ENCODE data around the gene KRT23.

DNA sequence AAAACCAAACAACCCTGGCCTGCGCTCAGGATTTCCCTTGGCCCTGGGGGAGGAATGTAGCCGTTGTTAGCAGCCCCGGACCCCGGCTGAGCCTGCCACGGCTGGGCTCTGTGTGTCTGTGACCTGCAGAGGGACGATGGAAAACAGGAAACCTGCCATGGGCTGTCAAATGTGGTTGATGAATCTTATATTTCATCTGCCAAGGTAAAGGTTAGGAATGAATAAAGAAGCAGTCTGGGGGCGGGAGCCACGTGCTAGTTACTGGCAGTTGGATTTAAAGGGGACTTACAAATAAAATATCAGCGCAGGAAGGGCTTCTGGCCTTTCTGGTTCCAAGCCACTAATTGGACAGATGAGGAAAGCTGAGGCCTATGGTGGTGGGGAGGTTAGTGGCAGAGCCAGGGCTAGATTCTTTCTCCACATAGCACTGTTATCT is at the start of gene KRT23:
- TF ChIP-seq POLR2A (IDR thresholded peaks at IDR 0.05), result no peak
- TF ChIP-seq, protein P1, sequence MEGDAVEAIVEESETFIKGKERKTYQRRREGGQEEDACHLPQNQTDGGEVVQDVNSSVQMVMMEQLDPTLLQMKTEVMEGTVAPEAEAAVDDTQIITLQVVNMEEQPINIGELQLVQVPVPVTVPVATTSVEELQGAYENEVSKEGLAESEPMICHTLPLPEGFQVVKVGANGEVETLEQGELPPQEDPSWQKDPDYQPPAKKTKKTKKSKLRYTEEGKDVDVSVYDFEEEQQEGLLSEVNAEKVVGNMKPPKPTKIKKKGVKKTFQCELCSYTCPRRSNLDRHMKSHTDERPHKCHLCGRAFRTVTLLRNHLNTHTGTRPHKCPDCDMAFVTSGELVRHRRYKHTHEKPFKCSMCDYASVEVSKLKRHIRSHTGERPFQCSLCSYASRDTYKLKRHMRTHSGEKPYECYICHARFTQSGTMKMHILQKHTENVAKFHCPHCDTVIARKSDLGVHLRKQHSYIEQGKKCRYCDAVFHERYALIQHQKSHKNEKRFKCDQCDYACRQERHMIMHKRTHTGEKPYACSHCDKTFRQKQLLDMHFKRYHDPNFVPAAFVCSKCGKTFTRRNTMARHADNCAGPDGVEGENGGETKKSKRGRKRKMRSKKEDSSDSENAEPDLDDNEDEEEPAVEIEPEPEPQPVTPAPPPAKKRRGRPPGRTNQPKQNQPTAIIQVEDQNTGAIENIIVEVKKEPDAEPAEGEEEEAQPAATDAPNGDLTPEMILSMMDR (IDR thresholded peaks at IDR 0.05), result no peak
